ENCODE data around the gene CLDN5.
"Not testable (repeated sequence)": the region's sequence is repeated elsewhere in the genome, so short reads cannot be mapped to it uniquely, and the experiment has no call there.

The CLDN5 gene

GRCh38 chr22:19524170-19525115 lies at the start of gene CLDN5:
TSS of gene CLDN5 (minus strand) at chr22:19524410. CDS start at chr22:19524255, 155 bp downstream.
- DNase-seq: no peak

GRCh38 chr22:19571995-19572394 lies 47.8 kb upstream of the CLDN5 start:
- no peak for DNase-seq

GRCh38 chr22:19571207-19571795 lies 47.1 kb upstream of the CLDN5 start:
- DNase-seq: no peak

- DNase-seq: no peak
These were observed 45.8 kb upstream of the CLDN5 start for GRCh38 chr22:19569976-19570375.

- no peak for DNase-seq
These were observed 45.0 kb upstream of the CLDN5 start for GRCh38 chr22:19569276-19569640.

GRCh38 chr22:19568337-19569275 lies 44.4 kb upstream of the CLDN5 start:
- no peak for DNase-seq

GRCh38 chr22:19567157-19568009 lies 43.2 kb upstream of the CLDN5 start:
- no peak for DNase-seq

GRCh38 chr22:19566279-19567156 lies 42.3 kb upstream of the CLDN5 start:
- DNase-seq: no peak

- DNase-seq: no peak
These were observed 41.4 kb upstream of the CLDN5 start for GRCh38 chr22:19565382-19566278.

GRCh38 chr22:19559956-19560355 lies 35.7 kb upstream of the CLDN5 start:
- DNase-seq: no peak

GRCh38 chr22:19559324-19559811 lies 35.2 kb upstream of the CLDN5 start:
- no peak for DNase-seq

- no peak for DNase-seq
These were observed 32.8 kb upstream of the CLDN5 start for GRCh38 chr22:19556963-19557545.

GRCh38 chr22:19555651-19556050 lies 31.4 kb upstream of the CLDN5 start:
- DNase-seq: no peak

- no peak for DNase-seq
These were observed 30.7 kb upstream of the CLDN5 start for GRCh38 chr22:19554834-19555404.

- no peak for DNase-seq
These were observed 29.0 kb upstream of the CLDN5 start for GRCh38 chr22:19553201-19553600.

- DNase-seq: no peak
These were observed 26.2 kb upstream of the CLDN5 start for GRCh38 chr22:19550382-19550781.

- no peak for DNase-seq
These were observed 25.2 kb upstream of the CLDN5 start for GRCh38 chr22:19549428-19549827.

- DNase-seq: no peak
These were observed 24.8 kb upstream of the CLDN5 start for GRCh38 chr22:19548964-19549363.

- not testable (repeated sequence) for DNase-seq
These were observed 24.2 kb upstream of the CLDN5 start for GRCh38 chr22:19548427-19548826.

Data from suppressor macrophage treated with lipopolysaccharide for 4 hours (primary cell).